GM23338 (cell line): ENCODE measurements around the gene FAM222A. TPM values are rescaled to one million over a fixed set of nuclear protein-coding genes. Genes with fewer than 3 reads are reported as not detected.

Experiments used
- ATAC-seq: fragments of 200-7000 bp; cut with Tn5 transposase; 3 replicates; pipeline ENCODE4 v1.9.1; 2020
- DNase-seq: peaks from one replicate; pipeline ENCODE4 v3.0.0-alpha.2; 2015; ENCODE audit warnings: low spot score
- H2AFZ ChIP-seq: fragments of 200-600 bp; sonication (generic); 2 replicates; pipeline ENCODE4 v1.8.0; 2016; ENCODE audit warnings: antibody characterized with exemption, mild to moderate bottlenecking, moderate library complexity
- H3F3A ChIP-seq: fragments of 200-600 bp; sonication (generic); replicated peaks from 2 replicates; pipeline ENCODE4 v1.8.0; 2017; ENCODE audit warnings: antibody characterized with exemption, mixed run types, low read depth
- H3K27ac ChIP-seq: fragments of 200-600 bp; sonication (generic); 2 replicates; pipeline ENCODE4 v1.6.1; 2016; ENCODE audit warnings: low read depth
- H3K27me3 ChIP-seq: fragments of 200-600 bp; sonication (generic); 2 replicates; pipeline ENCODE4 v1.8.0; 2016; ENCODE audit warnings: mild to moderate bottlenecking, mixed run types, moderate library complexity; ENCODE audit not compliant: insufficient read depth
- H3K36me3 ChIP-seq: fragments of 200-600 bp; sonication (generic); 2 replicates; pipeline ENCODE4 v1.8.0; 2016; ENCODE audit warnings: mild to moderate bottlenecking; ENCODE audit not compliant: insufficient read depth
- H3K4me1 ChIP-seq: fragments of 200-600 bp; sonication (generic); 2 replicates; pipeline ENCODE4 v1.8.0; 2016; ENCODE audit warnings: mild to moderate bottlenecking, moderate library complexity; ENCODE audit not compliant: insufficient read depth
- H3K4me2 ChIP-seq: fragments of 200-600 bp; sonication (generic); 2 replicates; pipeline ENCODE4 v1.7.1; 2017; ENCODE audit warnings: mixed run types
- H3K4me3 ChIP-seq: fragments of 200-600 bp; sonication (generic); 2 replicates; pipeline ENCODE4 v1.6.1; 2016; ENCODE audit warnings: mixed run types
- H3K79me2 ChIP-seq: fragments of 200-600 bp; sonication (generic); replicated peaks from 2 replicates; pipeline ENCODE4 v1.8.0; 2017; ENCODE audit warnings: mild to moderate bottlenecking; ENCODE audit not compliant: insufficient read depth
- H3K9me2 ChIP-seq: fragments of 200-600 bp; sonication (generic); 2 replicates; pipeline ENCODE4 v1.8.0; 2017; ENCODE audit not compliant: insufficient read depth
- H4K20me1 ChIP-seq: fragments of 200-600 bp; sonication (generic); replicated peaks from 2 replicates; pipeline ENCODE4 v1.8.0; 2017; ENCODE audit warnings: mild to moderate bottlenecking; ENCODE audit not compliant: insufficient read depth
- H3K27ac Mint-ChIP-seq: 2 replicates; pipeline ENCODE4 v1.8.0; 2020; ENCODE audit warnings: inconsistent platforms, mild to moderate bottlenecking, moderate library complexity, mixed read lengths
- H3K27me3 Mint-ChIP-seq: 3 replicates; pipeline ENCODE4 v1.8.0; 2022; ENCODE audit warnings: low read depth, mild to moderate bottlenecking, moderate library complexity, mixed read lengths, inconsistent platforms; ENCODE audit not compliant: insufficient read depth, poor library complexity
- H3K36me3 Mint-ChIP-seq: 3 replicates; pipeline ENCODE4 v1.8.0; 2021; ENCODE audit warnings: low read depth, mild to moderate bottlenecking, inconsistent platforms, moderate library complexity, mixed read lengths
- H3K4me1 Mint-ChIP-seq: 3 replicates; pipeline ENCODE4 v1.8.0; 2020; ENCODE audit warnings: mild to moderate bottlenecking, inconsistent platforms, mixed read lengths
- H3K4me3 Mint-ChIP-seq: 3 replicates; pipeline ENCODE4 v1.8.0; 2021; ENCODE audit warnings: moderate library complexity, mild to moderate bottlenecking, inconsistent platforms, mixed read lengths
- H3K9me3 Mint-ChIP-seq: 3 replicates; pipeline ENCODE4 v1.8.0; 2020; ENCODE audit warnings: moderate library complexity, mild to moderate bottlenecking, inconsistent platforms, mixed read lengths
- CREB1 ChIP-seq: fragments of 250-450 bp; sonication (Bioruptor Pico); IDR thresholded peaks from 2 replicates; pipeline ENCODE4 v1.5.0; 2020; ENCODE audit warnings: low read depth, mild to moderate bottlenecking, moderate library complexity
- ETS1 ChIP-seq: IDR thresholded peaks from 2 replicates; pipeline ENCODE4 v1.6.1; 2016; ENCODE audit warnings: antibody characterized with exemption
- EZH2 ChIP-seq: fragments of 200-600 bp; sonication (generic); IDR thresholded peaks from one replicate; pipeline ENCODE4 v1.8.0; 2017; ENCODE audit warnings: antibody characterized with exemption, mild to moderate bottlenecking, low read depth; ENCODE audit not compliant: unreplicated experiment
- JUNB ChIP-seq: IDR thresholded peaks from one replicate; pipeline ENCODE4 v1.6.1; 2016; ENCODE audit warnings: antibody characterized with exemption; ENCODE audit not compliant: unreplicated experiment
- NANOG ChIP-seq: IDR thresholded peaks from 2 replicates; pipeline ENCODE4 v1.6.1; 2016; ENCODE audit warnings: antibody characterized with exemption, borderline replicate concordance
- POLR2AphosphoS5 ChIP-seq: IDR thresholded peaks from 2 replicates; pipeline ENCODE4 v1.6.1; 2016; ENCODE audit warnings: antibody characterized with exemption, low read depth
- REST ChIP-seq: IDR thresholded peaks from one replicate; pipeline ENCODE4 v1.6.1; 2018; ENCODE audit warnings: antibody characterized with exemption; ENCODE audit not compliant: unreplicated experiment
- STAT1 ChIP-seq: IDR thresholded peaks from one replicate; pipeline ENCODE4 v1.6.1; 2016; ENCODE audit warnings: antibody characterized with exemption; ENCODE audit not compliant: unreplicated experiment
- ZNF114 ChIP-seq: fragments of 250-450 bp; sonication (Bioruptor Pico); IDR thresholded peaks from 2 replicates; pipeline ENCODE4 v1.5.0; 2020; ENCODE audit warnings: mild to moderate bottlenecking, moderate library complexity
- ZNF331 ChIP-seq: fragments of 250-450 bp; sonication (Bioruptor Pico); IDR thresholded peaks from 2 replicates; pipeline ENCODE4 v1.5.0; 2020; ENCODE audit warnings: low read depth, mild to moderate bottlenecking, moderate library complexity
- polyA plus RNA-seq: library from polyadenylated mRNA; unstranded; fragments of >200 nt; fragmentation: Nextera tagmentation; extraction: Ambion mirVana; gene quantifications from 2 replicates; pipeline ENCODE4 v1.2.1, GENCODE V29; 2016
- total RNA-seq: library from RNA; depleted of rRNA; stranded (reverse); fragments of >200 nt; shearing (Covaris generic); gene quantifications from 2 replicates; pipeline ENCODE4 v1.2.3, GENCODE V29; 2014
- TF ChIP-seq, protein P1 (sequence below), 2 experiments: fragments of 200-600 bp in 1 of 2; sonication (generic) in 1 of 2; conservative IDR thresholded peaks; 2 replicates each; pipeline versions ENCODE4 v1.5.1 to v1.6.1; 2016 to 2017; ENCODE audit warnings: antibody characterized with exemption in 2 of 2, low read depth in 2 of 2, mild to moderate bottlenecking in 2 of 2, moderate library complexity in 1 of 2

FAM222A gene
- total and polyA plus RNA-seq, 2 experiments from 2014 or later: 0.78 to 2.1 TPM

DNA sequence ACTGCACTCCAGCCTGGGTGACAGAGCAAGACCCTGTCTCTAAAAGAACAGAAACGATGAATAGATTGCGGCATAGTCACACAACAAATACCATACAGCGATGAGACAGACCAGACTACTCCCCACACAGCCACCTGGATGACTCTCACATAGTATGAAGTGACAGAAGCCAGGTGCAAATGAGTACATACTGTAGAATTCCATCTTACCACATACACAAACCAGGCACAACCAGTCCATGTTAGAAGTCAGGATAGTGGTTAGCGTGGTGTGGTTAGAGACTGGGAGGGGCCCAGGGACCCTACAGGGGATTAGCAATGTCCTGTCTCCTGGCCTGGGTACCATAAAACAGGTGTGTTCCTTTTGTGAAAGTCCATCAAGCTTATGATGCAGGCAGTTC, 53.8 kb downstream of the FAM222A start:
- Histone ChIP-seq H3K79me2 (no peaks in the 10 kb centered on the region), H3F3A (no peaks in the 10 kb centered on the region), H3K4me3 (no peak overlapping the region), H3K27me3 (no peaks in the 10 kb centered on the region), H3K27ac (no peak overlapping the region), H4K20me1 (no peaks in the 10 kb centered on the region), H3K9me2 (no peaks in the 10 kb centered on the region), H3K4me2 (no peak overlapping the region), H2AFZ (no peak overlapping the region), H3K36me3 (no peaks in the 10 kb centered on the region), H3K4me1 (no peaks in the 10 kb centered on the region)
- Mint-ChIP-seq H3K27ac (no peak overlapping the region), H3K36me3 (no peaks in the 10 kb centered on the region; the same call in 2 of the 3 replicates), H3K4me3 (no peak overlapping the region), H3K4me1 (peaks cover 10% of the 10 kb centered on the region), H3K27me3 (peaks cover 3% of the 10 kb centered on the region), H3K9me3 (no peaks in the 10 kb centered on the region; the same call in 2 of the 3 replicates)
- ATAC-seq (no peak), DNase-seq (no peak)
- TF ChIP-seq STAT1 (no peak), NANOG (no peak), ZNF114 (no peak), REST (no peak), EZH2 (no peak)

DNA sequence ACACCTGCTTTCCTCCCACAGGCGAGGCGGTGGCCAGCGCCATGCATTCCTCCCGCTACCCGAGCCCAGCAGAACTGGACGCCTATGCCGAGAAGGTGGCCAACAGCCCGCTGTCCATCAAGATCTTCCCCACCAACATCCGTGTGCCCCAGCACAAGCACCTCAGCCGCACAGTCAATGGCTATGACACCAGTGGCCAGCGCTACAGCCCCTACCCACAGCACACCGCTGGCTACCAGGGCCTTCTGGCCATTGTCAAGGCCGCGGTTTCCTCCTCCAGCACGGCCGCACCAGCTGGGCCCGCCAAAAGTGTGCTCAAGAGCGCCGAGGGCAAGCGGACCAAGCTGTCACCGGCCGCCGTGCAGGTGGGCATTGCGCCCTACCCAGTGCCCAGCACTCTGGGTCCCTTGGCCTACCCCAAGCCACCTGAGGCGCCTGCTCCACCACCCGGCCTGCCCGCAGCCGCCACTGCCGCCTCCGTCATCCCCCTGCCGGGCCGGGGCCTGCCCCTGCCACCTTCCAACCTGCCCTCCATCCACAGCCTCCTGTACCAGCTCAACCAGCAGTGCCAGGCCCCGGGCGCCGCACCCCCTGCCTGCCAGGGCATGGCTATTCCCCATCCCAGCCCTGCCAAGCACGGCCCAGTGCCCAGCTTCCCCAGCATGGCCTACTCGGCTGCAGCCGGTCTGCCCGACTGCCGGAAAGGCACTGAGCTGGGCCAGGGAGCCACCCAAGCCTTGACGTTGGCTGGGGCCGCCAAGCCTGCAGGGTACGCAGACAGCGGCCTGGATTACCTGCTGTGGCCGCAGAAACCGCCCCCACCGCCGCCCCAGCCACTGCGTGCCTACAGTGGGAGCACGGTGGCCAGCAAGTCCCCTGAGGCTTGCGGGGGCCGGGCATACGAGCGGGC, 54.6 kb downstream of the FAM222A start:
- Histone ChIP-seq H2AFZ (no peak overlapping the region), H3K4me2 (no peak overlapping the region), H3F3A (no peaks in the 10 kb centered on the region), H3K27me3 (no peaks in the 10 kb centered on the region), H4K20me1 (no peaks in the 10 kb centered on the region), H3K9me2 (no peaks in the 10 kb centered on the region), H3K4me3 (no peak overlapping the region), H3K36me3 (no peaks in the 10 kb centered on the region), H3K4me1 (no peaks in the 10 kb centered on the region), H3K79me2 (no peaks in the 10 kb centered on the region), H3K27ac (no peak overlapping the region)
- H3K36me3 Mint-ChIP-seq: no peaks in the 10 kb centered on the region
- no peak overlapping the region for H3K4me3 Mint-ChIP-seq
- DNase-seq (no peak), ATAC-seq (no peak)
- no peak overlapping the region for H3K27ac Mint-ChIP-seq
- peaks cover 3% of the 10 kb centered on the region for H3K27me3 Mint-ChIP-seq
- H3K9me3 Mint-ChIP-seq: no peaks in the 10 kb centered on the region
- H3K4me1 Mint-ChIP-seq: peaks cover 13% of the 10 kb centered on the region
- no peak for TF ChIP-seq NANOG
- TF ChIP-seq REST: no peak
- no peak for TF ChIP-seq POLR2AphosphoS5
- TF ChIP-seq ETS1: no peak
- TF ChIP-seq EZH2: no peak
- no peak for TF ChIP-seq ZNF331
- TF ChIP-seq JUNB: no peak
- TF ChIP-seq CREB1: no peak
- TF ChIP-seq, protein P1, sequence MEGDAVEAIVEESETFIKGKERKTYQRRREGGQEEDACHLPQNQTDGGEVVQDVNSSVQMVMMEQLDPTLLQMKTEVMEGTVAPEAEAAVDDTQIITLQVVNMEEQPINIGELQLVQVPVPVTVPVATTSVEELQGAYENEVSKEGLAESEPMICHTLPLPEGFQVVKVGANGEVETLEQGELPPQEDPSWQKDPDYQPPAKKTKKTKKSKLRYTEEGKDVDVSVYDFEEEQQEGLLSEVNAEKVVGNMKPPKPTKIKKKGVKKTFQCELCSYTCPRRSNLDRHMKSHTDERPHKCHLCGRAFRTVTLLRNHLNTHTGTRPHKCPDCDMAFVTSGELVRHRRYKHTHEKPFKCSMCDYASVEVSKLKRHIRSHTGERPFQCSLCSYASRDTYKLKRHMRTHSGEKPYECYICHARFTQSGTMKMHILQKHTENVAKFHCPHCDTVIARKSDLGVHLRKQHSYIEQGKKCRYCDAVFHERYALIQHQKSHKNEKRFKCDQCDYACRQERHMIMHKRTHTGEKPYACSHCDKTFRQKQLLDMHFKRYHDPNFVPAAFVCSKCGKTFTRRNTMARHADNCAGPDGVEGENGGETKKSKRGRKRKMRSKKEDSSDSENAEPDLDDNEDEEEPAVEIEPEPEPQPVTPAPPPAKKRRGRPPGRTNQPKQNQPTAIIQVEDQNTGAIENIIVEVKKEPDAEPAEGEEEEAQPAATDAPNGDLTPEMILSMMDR (conservative IDR thresholded peaks at IDR 0.05; ENCODE audit: low read depth in 2 of 2): no peak
